HG02938 (cell line): ENCODE data around the gene LZTS2.

Experiments used
- ATAC-seq: cut with Tn5 transposase; IDR thresholded peaks from one replicate; pipeline ENCODE4 v1.9.1; 2021; ENCODE audit warnings: mild to moderate bottlenecking, moderate library complexity; ENCODE audit not compliant: unreplicated experiment

Gene LZTS2

DNA sequence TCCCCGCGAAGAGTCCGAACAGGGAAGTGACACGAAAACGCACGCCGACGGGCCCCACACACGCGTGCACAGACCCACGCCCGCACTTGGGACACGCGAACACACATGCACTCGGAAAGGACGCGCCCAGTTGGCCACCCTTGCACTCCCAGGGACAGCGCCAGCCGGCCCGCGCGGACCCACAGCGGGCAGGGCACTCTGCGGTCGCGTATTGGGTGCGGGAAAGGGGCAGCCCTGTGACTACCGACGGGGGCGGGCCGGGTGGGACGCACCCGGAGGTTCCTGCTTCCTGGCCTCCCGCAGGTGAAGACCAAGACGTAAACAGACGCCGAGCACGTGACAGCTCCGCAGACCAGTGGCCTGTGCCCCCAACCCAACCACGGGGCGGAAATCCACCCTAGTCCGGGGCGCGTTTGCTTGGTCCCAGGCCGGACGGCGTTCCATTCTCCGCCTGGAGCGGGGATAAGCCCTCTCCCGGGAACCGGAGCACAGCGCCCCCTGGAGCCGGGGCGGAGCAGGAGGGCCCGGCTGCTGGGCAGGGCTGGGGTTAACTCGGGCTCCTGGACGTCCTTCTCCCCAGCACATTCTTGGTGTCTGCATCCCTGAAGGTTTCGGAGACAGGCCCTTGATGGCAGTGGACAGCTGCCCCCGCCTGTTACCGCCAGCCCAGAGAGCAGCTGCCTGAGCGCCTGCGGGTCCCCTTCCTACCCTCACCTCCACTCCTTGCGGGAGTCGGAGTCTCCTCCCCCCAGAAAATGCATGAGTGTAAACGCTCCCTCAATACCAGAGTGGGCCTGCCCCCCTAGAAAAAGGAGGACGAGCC is 2.0 kb upstream of the LZTS2 start:
- no peak for ATAC-seq

DNA sequence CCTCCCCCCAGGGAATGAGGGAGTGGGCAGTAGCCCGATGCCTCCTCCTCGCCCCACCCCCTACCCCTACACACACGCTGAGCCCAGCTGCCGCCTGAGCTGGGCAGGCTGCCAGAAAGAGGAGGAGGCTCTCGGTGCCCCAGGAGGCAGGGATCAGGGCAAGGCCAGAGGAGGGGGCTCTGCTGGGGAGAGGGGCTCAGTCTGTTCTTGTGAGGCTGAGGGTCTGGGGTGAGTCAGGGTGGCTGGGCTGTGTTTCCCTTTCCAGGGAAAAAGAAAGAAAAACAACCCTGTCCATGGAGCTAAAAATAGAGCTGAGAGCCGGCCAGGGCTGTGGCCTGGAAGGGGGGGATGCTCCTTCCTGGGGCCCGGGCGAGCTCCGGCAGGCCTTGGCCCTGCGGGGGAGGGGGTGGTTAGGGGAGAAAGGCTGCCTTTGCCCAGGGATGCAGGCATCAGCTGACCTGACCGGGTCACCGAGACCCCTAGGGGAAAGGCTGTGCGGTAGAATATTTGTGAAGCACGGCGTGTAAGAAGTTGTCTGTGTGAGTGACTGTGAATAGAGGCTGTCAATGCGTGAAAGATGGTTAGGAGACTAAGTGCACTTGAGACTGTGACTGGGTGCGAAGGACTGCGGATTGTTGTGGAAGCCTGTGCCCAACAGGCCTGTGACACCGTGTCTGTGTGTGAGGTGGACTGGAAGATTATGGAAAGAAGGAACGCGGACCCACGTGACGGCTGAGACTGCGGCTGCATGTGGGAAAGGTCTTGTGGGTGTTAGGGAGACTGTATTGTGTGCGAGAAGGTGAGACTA is 1.2 kb upstream of the LZTS2 start:
- peak; percentile 7 for ATAC-seq

- peak; percentile 42 for ATAC-seq
Measured at GRCh38 chr10:100998991-100999741, 442 bp upstream of the LZTS2 start.

DNA sequence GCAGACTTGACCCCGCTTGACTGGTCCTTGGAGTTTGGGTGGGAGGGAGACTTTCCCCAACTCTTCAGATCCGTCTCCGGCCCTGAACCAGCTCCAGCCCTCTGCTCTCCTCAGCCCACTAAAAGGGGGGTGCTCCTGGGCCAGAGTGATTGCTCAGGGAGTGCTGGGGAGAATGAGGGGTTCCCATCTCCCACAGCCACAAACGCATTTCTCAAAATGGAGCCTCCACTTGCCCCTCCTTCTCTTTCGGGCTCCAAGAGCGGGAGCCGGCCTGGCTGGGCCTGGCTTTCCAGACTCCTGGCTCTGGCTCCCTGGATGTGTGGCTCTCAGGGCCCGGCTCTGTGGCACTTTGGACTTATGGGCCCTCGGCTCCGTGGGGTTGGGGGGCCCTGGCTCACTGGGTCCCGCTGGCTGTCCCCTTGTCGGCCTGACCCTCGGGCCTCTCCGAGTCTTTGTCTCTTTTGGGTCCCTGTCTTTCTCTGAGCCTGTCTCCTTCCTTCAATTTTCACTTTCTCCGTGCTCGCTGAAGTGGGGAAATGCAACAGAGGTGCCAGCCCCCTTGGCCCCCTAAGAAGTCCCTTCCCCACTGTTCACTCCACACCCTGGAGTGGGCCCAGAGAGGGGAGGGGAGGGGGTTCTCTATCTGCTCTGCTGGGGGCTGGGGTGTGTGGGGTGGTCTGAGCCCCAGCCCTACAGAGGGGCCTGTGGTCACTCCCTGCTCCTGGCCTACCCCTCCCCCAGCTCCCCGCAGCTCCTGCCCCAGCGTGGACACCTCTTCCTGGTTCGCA is 713 bp downstream of the LZTS2 start:
- no peak for ATAC-seq

GRCh38 chr10:101000915-101001658 is 1.5 kb downstream of the LZTS2 start:
- ATAC-seq, result no peak

DNA sequence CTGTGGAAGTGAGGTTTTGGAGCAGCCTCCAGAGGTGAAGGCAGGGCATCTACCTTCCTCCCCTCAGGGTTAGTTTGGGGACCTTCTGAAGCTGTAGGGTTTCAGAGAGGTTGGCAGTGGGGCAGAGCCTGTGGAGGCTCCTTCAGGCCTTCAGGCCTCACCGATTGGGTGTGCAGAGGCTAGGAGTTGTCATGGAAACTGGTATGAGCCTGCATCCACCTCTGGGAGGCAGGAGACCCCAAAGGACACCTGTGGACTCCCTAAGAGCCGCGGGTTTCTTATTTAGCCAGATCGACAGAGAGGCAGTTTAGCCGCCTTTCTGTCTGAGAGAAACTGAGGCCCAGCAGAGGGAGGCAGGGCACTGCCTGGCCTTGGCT is 2.0 kb downstream of the LZTS2 start:
- no peak for ATAC-seq

- ATAC-seq, result no peak
Measured at GRCh38 chr10:101002456-101002855, 2.8 kb downstream of the LZTS2 start.

DNA sequence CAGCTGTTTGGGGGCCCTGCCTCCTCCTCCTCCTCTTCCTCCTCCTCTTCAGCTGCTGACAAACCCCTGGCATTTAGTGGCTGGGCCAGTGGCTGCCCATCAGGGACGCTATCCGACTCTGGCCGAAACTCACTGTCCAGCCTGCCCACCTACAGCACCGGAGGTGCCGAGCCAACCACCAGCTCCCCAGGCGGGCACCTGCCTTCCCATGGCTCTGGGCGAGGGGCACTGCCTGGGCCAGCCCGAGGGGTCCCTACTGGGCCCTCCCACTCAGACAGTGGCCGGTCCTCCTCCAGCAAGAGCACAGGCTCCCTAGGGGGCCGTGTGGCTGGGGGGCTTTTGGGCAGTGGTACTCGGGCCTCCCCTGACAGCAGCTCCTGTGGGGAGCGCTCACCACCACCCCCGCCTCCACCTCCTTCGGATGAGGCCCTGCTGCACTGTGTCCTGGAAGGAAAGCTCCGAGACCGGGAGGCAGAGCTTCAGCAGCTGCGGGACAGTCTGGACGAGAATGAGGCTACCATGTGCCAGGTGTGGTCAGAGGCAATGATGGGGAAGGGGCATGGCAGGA is 4.1 kb downstream of the LZTS2 start:
- ATAC-seq, result no peak

DNA sequence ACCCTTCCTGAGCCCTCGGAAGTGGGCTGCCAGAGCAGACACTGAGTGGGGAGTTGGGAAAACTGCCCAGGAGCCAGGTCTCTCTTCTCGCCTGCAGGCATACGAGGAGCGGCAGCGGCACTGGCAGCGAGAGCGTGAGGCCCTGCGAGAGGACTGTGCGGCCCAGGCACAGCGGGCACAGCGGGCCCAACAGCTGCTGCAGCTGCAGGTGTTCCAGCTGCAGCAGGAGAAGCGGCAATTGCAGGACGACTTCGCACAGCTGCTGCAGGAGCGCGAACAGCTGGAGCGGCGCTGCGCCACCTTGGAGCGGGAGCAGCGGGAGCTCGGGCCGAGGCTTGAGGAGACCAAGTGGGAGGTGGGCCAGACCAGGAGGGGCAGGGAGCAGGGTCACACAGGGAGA is 5.8 kb downstream of the LZTS2 start:
- no peak for ATAC-seq

DNA sequence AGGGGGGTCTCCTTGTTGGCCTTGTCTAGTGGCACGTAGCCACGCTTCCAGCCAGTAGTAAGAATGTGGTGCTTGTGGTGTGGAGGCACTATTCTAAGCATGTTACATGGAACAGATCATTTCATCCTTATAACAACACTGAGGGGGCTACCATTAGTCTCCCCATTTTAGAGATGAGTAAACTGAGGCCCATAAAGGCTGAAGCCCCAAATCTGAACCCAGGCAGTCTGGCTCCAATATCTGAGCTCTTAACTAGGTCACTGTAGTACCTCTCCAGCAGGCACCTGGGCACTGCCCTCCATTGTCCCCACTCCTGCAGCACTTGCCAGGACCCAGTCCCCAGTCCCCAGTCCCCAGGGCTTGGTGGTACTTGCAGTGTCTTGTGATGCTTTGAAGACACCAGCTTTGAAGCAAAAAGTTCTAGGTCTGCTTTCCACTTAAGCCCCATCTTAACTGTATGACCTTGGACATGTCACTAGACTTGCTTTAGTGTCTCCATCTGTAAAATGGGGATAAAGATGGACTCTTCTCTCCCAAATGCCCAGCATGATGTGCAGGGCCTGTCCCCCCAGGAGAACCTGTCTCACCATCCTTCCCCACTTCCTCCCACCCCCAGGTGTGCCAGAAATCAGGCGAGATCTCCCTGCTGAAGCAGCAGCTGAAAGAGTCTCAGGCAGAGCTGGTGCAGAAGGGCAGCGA is 6.4 kb downstream of the LZTS2 start:
- no peak for ATAC-seq

GRCh38 chr10:101006593-101007098 is 7.0 kb downstream of the LZTS2 start:
- no peak for ATAC-seq

DNA sequence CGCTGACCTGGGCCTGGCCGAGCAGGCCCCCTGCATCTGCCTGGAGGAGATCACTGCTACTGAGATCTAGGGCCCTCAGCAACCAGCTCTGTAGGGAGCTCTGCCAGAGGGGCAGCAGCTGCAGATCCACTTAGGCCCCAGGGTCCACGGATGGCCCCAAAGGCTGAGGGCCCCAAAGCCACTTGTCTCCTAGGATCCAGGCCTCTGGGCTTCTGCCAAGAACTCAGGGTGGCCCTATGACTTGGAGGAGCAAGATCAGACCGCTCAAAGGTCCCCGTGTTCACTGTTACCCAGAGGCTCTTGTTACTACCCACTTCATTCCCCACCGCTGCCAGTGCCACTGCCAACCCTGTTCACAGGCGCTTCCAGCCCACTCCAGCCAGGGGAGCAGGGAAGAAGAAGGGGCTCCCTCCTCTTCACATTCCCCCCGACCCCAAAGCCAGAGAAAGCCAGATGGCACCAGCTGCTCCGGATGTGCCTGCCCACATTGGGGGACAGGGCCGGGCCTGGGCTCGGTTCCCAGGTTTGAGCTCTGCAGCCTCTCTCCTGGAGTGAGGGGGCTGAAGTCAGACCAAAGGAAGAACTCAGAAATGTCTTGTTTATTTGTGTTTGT is 7.6 kb downstream of the LZTS2 start:
- ATAC-seq, result no peak

GRCh38 chr10:101007915-101008822 is 8.6 kb downstream of the LZTS2 start:
- ATAC-seq, result no peak

- no peak for ATAC-seq
Measured at GRCh38 chr10:101008823-101009423, 9.3 kb downstream of the LZTS2 start.

DNA sequence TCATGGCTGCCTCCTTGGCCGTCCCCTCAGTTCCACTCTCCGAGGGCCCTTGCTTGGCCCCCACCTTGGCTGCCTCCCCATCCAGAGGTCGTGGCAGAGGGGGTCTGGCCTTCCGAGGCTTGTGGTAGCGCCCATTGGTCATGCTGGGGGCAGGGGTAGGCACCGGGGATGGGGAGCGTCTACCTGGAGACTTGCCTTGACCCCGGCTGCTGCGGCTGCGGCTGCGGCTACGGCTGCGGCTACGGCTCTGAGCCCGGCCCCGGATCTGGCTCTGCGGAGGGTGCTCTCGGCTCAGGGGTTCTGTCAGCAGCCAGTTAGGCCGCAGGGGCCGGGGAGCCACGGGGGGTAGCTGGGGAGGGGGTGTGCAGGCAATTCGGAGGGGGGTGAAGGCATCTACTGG is 10.7 kb downstream of the LZTS2 start:
- ATAC-seq, result no peak

- no peak for ATAC-seq
Measured at GRCh38 chr10:101011517-101012423, 12.2 kb downstream of the LZTS2 start.
